GM06990 (cell line): ENCODE data around the gene HMCN2.

Experiments
- DNase-seq: peaks from one replicate; pipeline ENCODE4 v3.0.0-alpha.2; 2011; ENCODE audit not compliant: insufficient read length; ENCODE audit errors: extremely low read depth
- H3K27me3 ChIP-seq: replicated peaks from 2 replicates; pipeline ENCODE4 v1.6.0; 2011; ENCODE audit warnings: low read length; ENCODE audit not compliant: control insufficient read depth, insufficient read depth
- H3K36me3 ChIP-seq: 2 replicates; pipeline ENCODE4 v1.5.1; 2011; ENCODE audit warnings: low read length; ENCODE audit not compliant: control insufficient read depth, insufficient read depth
- H3K4me3 ChIP-seq: replicated peaks from 2 replicates; pipeline ENCODE4 v1.5.1; 2011; ENCODE audit warnings: low read depth, mild to moderate bottlenecking, control low read depth, low read length
- CTCF ChIP-seq: IDR thresholded peaks from 2 replicates; pipeline ENCODE4 v1.5.1; 2011; ENCODE audit warnings: low read length, control low read depth, mild to moderate bottlenecking, inconsistent platforms; ENCODE audit not compliant: insufficient read depth, poor library complexity, severe bottlenecking

Gene HMCN2

GRCh38 chr9:130311003-130311402, 45.4 kb downstream of the HMCN2 start:
- Histone ChIP-seq H3K36me3 (no peaks in the 10 kb centered on the region), H3K4me3 (no peak overlapping the region), H3K27me3 (no peaks in the 10 kb centered on the region; the same call in 1 of the 2 replicates)
- no peak for DNase-seq
- TF ChIP-seq CTCF = no peak

GRCh38 chr9:130311408-130312140, 46.0 kb downstream of the HMCN2 start:
- TF ChIP-seq CTCF = no peak
- no peak for DNase-seq
- Histone ChIP-seq H3K4me3 (no peak overlapping the region), H3K36me3 (no peaks in the 10 kb centered on the region), H3K27me3 (no peaks in the 10 kb centered on the region; the same call in 1 of the 2 replicates)

- DNase-seq = no peak
- Histone ChIP-seq H3K4me3 (no peak overlapping the region), H3K36me3 (no peaks in the 10 kb centered on the region), H3K27me3 (no peaks in the 10 kb centered on the region; the same call in 1 of the 2 replicates)
- TF ChIP-seq CTCF = no peak
These were observed 47.7 kb downstream of the HMCN2 start for GRCh38 chr9:130313103-130313858.

GRCh38 chr9:130315446-130316226, 50.1 kb downstream of the HMCN2 start:
- TF ChIP-seq CTCF = no peak
- DNase-seq = no peak
- H3K4me3 ChIP-seq = no peak overlapping the region
- no peaks in the 10 kb centered on the region for H3K36me3 ChIP-seq
- H3K27me3 ChIP-seq = no peaks in the 10 kb centered on the region

- no peak for DNase-seq
- Histone ChIP-seq H3K4me3 (no peak overlapping the region), H3K36me3 (no peaks in the 10 kb centered on the region), H3K27me3 (no peaks in the 10 kb centered on the region; the same call in 1 of the 2 replicates)
- TF ChIP-seq CTCF = no peak
These were observed 50.9 kb downstream of the HMCN2 start for GRCh38 chr9:130316430-130316829.
